CD4-positive, alpha-beta T cell treated with Interleukin-6 for 4 hours (primary cell): ENCODE data around the gene EYA4.

Experiments used
- DNase-seq: peaks from one replicate; pipeline ENCODE4 v3.0.0-alpha.2; 2020; ENCODE audit warnings: mixed read lengths

The EYA4 gene

DNA sequence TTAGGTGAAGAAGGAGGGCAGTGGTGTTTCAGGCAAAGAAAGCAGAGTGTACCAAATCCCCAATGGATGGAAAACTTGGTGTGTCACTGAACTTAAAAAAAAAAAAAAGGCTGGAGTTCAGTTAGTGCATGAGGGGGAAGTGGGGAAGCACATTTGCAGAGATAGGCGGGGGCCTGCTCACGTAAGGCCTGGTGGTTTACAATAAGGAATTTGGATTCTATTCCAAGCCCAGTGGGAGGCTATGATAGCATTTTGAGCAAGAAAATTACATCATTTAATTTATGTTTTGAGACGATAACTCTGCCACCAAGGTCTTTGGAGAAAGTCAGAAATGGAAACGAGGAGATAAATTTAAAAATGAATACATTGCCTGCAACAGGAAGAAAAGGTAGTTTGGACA lies 225.5 kb downstream of the EYA4 start:
- DNase-seq, result no peak

DNA sequence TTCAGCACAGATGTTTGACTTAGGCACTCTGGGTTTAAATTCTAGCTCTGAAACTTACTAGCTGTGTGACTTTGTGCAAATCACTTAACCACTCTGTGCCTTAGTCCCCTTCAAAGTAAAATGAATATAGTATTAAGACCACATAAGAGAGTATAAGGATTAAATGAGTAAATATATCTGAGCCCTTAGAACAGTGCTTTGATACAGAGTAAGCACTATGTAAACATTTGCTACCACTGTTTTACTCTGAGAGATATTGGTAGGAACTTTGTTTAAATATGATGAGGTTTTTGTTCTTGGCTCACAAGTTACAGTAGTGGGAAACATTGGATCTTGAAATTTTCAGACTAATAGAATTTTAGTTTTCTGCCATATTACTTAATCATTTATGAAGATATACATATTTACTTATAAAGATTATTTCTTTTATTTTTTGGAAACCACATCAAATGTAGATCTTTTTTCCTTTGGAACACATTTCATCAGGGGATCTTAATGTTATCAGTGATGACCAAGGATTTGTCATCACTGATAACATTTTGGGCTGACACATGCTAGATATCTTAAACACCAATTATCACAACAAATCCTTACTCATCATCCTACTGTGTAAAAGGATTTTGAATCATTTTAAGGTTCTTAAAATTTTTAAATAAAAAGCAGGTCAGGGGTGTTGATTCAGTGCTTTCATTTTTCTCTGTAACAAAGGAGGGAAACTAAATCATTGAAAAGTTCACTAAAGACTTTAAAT lies 226.2 kb downstream of the EYA4 start:
- DNase-seq, result no peak

DNA sequence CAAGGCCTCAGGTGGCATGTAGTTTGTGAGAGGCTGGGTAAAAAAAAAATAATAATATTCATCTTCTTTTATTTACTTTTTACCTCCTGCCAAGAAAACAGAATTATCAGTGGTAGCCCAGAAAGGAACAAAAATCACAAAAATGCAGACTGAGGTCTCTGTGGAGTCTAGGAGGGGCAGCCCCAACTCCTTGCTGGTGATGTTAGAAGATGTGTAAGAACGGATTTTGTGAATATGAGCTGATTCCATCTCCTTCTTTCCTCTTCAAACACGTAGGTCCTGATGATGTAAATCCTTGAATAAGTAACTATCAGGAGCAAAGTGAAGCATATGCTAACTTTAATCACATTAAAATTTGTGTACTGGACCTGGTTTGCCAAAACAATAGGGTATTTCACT lies 226.8 kb downstream of the EYA4 start:
- DNase-seq, result no peak

GRCh38 chr6:133468591-133468990 lies 227.4 kb downstream of the EYA4 start:
- no peak for DNase-seq

DNA sequence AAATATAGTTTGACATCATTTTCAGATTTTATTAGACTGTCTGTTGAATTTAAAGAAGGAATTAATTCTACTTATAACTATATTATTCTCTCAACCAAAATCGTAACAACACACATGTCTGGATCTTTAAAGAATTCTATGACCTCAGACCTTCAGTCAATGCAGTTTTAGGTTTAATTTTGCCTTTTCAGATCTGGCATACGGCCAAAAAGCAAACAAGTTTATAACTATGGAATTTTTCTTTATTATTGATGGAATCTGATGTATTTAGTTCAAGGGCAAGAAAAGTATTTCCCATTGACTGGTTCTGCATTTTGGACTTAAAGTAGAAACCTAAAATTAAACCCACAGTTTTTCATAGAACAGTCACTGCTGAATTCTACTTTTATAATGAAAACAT lies 233.4 kb downstream of the EYA4 start:
- no peak for DNase-seq

- DNase-seq, result no peak
Observed at GRCh38 chr6:133478673-133479072, 237.5 kb downstream of the EYA4 start.

- no peak for DNase-seq
Observed at GRCh38 chr6:133487174-133487573, 246.0 kb downstream of the EYA4 start.

DNA sequence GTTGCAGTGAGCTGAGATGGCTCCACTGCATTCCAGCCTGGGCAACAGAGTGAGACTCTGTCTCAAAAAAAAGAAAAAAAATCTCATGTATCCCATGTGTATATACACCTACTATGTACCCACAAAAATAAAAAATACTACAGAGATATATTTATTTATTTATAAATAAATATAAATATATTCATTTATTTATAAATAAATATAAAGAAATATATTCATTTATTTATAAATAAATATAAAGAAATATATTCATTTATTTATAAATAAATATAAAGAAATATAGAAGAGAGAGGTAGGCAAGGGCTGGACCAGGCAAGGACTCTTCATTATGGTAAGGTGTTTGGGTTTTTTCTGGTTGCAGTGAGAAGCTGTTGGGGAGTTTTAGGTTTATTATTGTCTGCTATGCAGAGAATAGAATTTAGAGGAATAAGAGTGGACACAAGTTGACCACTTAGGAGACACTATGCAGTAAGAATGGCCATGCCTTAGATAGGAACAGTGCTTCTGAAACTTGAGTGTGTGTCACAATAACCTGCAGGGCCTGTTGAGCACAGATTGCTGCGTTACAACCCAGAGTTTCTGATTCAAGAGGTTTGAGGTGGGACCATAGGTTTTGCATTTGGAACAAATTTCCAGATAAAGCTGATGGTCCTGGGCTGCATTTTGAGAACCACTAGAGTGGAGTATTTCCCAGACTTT lies 254.2 kb downstream of the EYA4 start:
- DNase-seq, result no peak

GRCh38 chr6:133499662-133500061 lies 258.5 kb downstream of the EYA4 start:
- DNase-seq, result no peak

GRCh38 chr6:133501675-133502270 lies 260.6 kb downstream of the EYA4 start:
- DNase-seq, result no peak

- no peak for DNase-seq
Observed at GRCh38 chr6:133502441-133503335, 261.5 kb downstream of the EYA4 start.

DNA sequence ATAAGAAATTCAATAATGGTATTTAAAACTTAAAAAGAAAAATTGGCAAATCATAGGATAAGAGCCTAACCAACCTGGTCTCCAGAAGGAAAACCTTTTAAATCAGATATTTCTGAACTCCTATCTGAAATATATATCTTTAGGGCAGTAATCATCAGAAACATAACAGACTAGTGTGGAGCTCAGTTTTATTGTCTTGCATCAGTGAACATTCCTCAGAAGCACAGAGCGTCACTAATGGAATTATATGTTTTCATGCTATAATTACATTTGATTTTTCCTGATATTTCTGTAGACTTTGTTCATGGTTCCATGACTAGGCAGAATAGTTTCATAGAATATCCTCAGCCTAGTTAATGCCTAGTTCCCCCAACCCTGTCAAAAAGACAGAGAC lies 262.2 kb downstream of the EYA4 start:
- DNase-seq, result no peak

GRCh38 chr6:133504158-133504557 lies 263.0 kb downstream of the EYA4 start:
- DNase-seq, result no peak

GRCh38 chr6:133504761-133505160 lies 263.6 kb downstream of the EYA4 start:
- DNase-seq, result no peak

DNA sequence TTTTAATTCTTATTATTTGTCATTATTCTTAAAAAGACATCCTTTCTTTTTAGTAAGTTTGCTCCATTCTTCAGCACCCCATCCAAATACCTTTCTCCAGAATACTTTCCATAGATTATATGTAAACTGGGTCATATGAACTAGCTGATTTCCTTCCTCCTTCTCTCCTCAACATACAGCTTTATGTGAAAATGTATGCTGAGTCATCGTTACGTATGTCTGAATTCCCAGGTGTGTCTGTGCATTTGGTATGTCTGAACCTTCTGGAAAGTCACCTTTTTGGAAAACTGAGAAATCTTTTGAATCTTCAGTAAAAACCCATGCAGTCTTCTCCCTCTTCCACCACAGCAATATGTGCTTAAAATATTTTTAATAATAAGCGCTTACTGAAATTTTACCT lies 264.5 kb downstream of the EYA4 start:
- no peak for DNase-seq

DNA sequence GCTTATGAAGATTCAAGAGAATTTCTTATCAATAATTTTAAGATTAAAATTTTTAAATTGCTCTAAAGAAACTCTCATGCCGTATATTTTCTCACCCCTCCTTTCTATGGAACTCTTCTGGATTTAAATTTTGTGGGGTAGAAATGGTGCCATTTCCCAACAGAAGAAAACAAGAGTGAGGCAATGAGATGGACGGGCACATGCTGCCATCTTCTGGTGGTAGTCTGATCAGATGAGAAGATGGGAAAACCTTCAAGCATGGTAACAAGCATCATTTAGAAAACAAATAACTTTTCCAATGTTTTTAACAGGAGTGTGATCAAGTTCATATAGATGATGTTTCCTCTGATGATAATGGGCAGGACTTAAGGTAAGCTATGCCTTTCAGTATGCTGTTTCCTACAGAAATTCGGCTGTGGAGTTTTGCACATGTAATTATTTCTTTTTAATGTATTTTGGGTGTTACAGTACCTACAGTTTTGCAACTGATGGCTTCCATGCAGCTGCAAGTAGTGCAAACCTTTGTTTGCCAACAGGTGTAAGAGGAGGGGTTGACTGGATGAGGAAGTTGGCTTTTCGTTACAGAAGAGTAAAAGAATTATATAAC lies 271.4 kb downstream of the EYA4 start:
- no peak for DNase-seq

DNA sequence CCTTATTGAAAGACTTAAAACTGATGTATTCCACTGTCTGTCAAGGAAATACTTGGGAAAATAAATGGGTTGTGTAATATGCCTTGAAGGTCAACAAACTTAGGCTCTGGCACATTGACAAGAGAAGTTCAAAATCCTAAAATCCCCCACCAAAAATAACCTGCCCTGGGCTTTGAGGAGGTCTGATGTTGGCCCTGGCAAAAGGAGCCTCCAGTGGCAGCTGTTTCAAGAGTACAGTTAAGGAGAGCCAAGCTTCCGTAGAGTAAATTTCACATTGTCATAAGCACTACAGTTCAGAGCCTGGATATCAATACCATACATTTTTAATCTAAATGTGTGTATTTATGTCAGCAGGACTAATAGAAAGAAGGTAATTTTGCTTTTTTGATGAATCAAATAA lies 282.7 kb downstream of the EYA4 start:
- DNase-seq, result no peak

DNA sequence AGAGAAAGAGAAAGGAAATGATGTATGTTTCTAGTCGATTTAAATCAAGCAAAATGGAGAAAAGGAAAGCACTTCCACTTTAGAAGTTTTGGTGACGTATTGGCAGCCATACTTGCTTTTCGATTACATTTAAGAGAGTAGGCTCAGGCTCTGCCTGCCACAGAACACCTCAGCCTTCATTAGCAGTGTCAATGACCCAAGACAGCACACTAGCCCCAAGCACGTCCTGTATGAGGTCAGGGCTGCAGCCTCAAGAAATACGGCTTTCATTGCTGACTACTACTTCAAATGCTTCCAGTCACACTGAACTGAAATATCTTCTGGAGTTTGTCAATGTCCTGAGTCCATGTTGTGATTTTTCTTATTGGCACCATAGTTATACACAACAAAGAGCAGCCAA lies 285.3 kb downstream of the EYA4 start:
- DNase-seq, result no peak

DNA sequence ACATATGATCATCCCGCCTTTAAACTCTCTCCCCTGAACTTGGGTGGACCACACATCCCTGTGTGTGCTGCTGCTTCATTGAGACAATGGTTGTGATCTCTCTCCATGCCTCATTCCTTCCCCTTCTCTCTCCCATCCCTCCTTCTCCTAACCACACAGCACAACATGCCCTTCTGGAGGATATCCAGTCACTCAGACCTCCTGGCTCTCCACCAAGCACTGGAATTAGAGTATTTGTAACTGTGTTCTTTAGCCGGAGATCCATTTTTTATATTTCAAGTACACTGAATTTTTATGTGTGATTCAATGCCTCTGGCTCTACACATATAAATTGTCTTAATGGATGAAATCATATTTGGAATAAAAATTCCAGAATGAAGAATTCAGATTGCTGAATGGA lies 287.4 kb downstream of the EYA4 start:
- DNase-seq, result no peak

DNA sequence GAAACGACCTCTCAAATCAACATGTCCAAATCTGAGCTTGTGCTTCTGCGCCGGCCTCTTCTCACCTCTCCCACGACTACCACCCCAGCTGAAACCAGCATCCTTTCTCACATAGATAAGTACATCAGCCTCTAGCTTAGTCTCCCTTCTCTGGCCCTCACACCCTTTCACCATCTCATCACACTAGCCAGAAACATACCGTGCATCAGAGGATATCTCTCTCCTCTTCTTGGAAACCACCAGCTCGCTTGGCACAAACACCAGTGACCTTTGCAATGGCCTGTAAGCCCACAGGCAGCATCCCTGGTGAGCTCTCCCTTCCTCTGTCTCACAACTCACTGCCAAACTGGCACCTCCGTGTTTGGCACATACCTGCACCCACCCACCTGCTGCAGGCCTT lies 291.8 kb downstream of the EYA4 start:
- no peak for DNase-seq

DNA sequence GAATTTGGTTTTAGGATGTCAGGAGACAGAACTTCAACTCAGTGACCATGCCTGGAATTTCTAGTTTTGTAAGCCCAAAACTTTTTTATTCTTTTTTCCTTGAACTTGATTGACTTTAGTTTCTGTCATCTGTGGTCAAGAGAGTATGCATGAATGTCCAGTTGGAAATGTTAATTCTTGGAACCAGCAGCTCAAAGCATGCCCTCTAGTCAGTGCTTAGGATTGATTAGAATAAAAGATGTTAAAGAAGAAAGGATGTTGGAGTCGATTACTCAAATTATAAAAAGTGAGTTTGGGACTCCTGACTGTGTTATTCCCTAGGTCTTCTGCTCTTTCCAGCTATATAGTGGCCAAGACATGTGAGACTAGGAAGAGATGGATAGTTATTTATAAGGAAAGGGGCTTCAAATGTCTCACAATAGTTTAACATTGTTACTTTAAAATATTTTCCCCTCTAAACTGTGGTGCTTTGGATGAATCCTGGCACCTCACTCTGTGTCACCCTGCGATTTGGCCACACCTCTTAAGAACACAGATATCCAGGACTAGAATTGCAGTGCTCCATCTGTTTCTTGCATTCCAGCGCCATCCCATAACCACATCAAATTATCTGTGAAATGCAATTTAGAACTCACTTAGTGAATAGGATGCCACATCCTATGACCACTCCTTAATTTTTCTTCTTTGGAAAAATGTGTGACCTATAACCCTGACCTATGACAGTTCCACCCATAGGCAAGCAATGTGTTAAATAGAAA lies 298.5 kb downstream of the EYA4 start:
- no peak for DNase-seq

- DNase-seq, result no peak
Observed at GRCh38 chr6:133540361-133540760, 299.2 kb downstream of the EYA4 start.
